HepG2 (cell line): ENCODE data around the gene RAB6A. TPM values are rescaled to one million over a fixed set of nuclear protein-coding genes. Genes with fewer than 3 reads are reported as not detected.

ENCODE experiments used
- CHCHD3 ChIP-seq: sonication (generic); formaldehyde crosslinking; IDR thresholded peaks from 2 replicates; pipeline ENCODE4 v1.8.0; 2022; ENCODE audit warnings: mild to moderate bottlenecking, missing genetic modification reagents, moderate library complexity
- CHD2 ChIP-seq: IDR thresholded peaks from 2 replicates; pipeline ENCODE4 v1.6.1; 2011; ENCODE audit warnings: low read depth, low read length, improper control_type of control experiment
- E2F5 ChIP-seq: sonication (generic); formaldehyde crosslinking; conservative IDR thresholded peaks from 2 replicates; pipeline ENCODE4 v1.4.0; 2020; ENCODE audit warnings: missing genetic modification reagents
- EEA1 ChIP-seq: sonication (generic); formaldehyde crosslinking; IDR thresholded peaks from 2 replicates; pipeline ENCODE4 v1.5.1; 2020; ENCODE audit warnings: mild to moderate bottlenecking, missing genetic modification reagents, borderline replicate concordance
- EHMT2 ChIP-seq: fragments of 200-600 bp; sonication (generic); IDR thresholded peaks from 2 replicates; pipeline ENCODE4 v1.7.0; 2017; ENCODE audit warnings: antibody characterized with exemption, low read depth, low read length, borderline replicate concordance
- FOXA3 ChIP-seq: IDR thresholded peaks from 2 replicates; pipeline ENCODE4 v1.6.1; 2016; ENCODE audit warnings: missing genetic modification reagents, missing compliant biosample characterization
- GABPA ChIP-seq, 2 experiments: IDR thresholded peaks; 2 replicates each; pipeline ENCODE4 v1.6.1; 2011 to 2016; ENCODE audit warnings: low read depth in 2 of 2, low read length in 1 of 2, missing biosample characterization in 1 of 2, missing genetic modification characterization in 1 of 2
- GPBP1L1 ChIP-seq: sonication (generic); formaldehyde crosslinking; IDR thresholded peaks from 2 replicates; pipeline ENCODE4 v1.5.0; 2020; ENCODE audit warnings: mild to moderate bottlenecking, missing genetic modification reagents
- KMT2B ChIP-seq: IDR thresholded peaks from 2 replicates; pipeline ENCODE4 v1.6.1; 2016; ENCODE audit warnings: missing genetic modification reagents, missing compliant biosample characterization
- NAIF1 ChIP-seq: sonication (generic); formaldehyde crosslinking; IDR thresholded peaks from 2 replicates; pipeline ENCODE4 v1.5.0; 2020; ENCODE audit warnings: mild to moderate bottlenecking, missing genetic modification reagents, borderline replicate concordance
- NCOA1 ChIP-seq: sonication (generic); formaldehyde crosslinking; IDR thresholded peaks from 2 replicates; pipeline ENCODE4 v1.9.0; 2021; ENCODE audit warnings: missing genetic modification reagents
- NFIC ChIP-seq: IDR thresholded peaks from 2 replicates; pipeline ENCODE4 v1.6.1; 2012; ENCODE audit warnings: mild to moderate bottlenecking, low read length, inconsistent platforms
- PRPF4 ChIP-seq: fragments of 200-400 bp; formaldehyde crosslinking; IDR thresholded peaks from 2 replicates; pipeline ENCODE4 v1.6.1; 2016; ENCODE audit warnings: low read length, low read depth; ENCODE audit not compliant: poor library complexity, severe bottlenecking
- RELA ChIP-seq: sonication (generic); formaldehyde crosslinking; IDR thresholded peaks from 2 replicates; pipeline ENCODE4 v1.4.0; 2020; ENCODE audit warnings: missing genetic modification reagents
- RXRA ChIP-seq: sonication (generic); formaldehyde crosslinking; IDR thresholded peaks from 2 replicates; pipeline ENCODE4 v1.5.1; 2020; ENCODE audit warnings: missing genetic modification reagents
- SP140L ChIP-seq: sonication (generic); formaldehyde crosslinking; IDR thresholded peaks from 2 replicates; pipeline ENCODE4 v1.4.0; 2020; ENCODE audit warnings: missing genetic modification reagents, borderline replicate concordance
- TAF1 ChIP-seq: sonication (generic); formaldehyde crosslinking; IDR thresholded peaks from 2 replicates; pipeline ENCODE4 v1.4.0; 2020; ENCODE audit warnings: missing genetic modification reagents
- TBX3 ChIP-seq: fragments of 450-650 bp; IDR thresholded peaks from 2 replicates; pipeline ENCODE4 v1.6.1; 2017; ENCODE audit warnings: antibody characterized with exemption, mild to moderate bottlenecking, inconsistent platforms, borderline replicate concordance
- TCF7 ChIP-seq: sonication (generic); IDR thresholded peaks from 2 replicates; pipeline ENCODE4 v1.6.1; 2016; ENCODE audit warnings: antibody characterized with exemption, low read depth
- XRCC5 ChIP-seq: fragments of 200-400 bp; formaldehyde crosslinking; optimal IDR thresholded peaks from 2 replicates; pipeline ENCODE3; 2017; ENCODE audit warnings: mild to moderate bottlenecking, low read length
- ZBTB2 ChIP-seq: sonication (generic); formaldehyde crosslinking; IDR thresholded peaks from 2 replicates; pipeline ENCODE4 v1.8.0; 2022; ENCODE audit warnings: low read depth, missing genetic modification reagents
- ZC3H4 ChIP-seq: sonication (generic); formaldehyde crosslinking; IDR thresholded peaks from 2 replicates; pipeline ENCODE4 v1.4.0; 2020; ENCODE audit warnings: missing genetic modification reagents, borderline replicate concordance
- ZEB1 ChIP-seq: IDR thresholded peaks from 2 replicates; pipeline ENCODE4 v1.6.1; 2012; ENCODE audit warnings: mild to moderate bottlenecking, low read depth, inconsistent platforms; ENCODE audit not compliant: insufficient replicate concordance
- ZNF230 ChIP-seq: sonication (generic); formaldehyde crosslinking; IDR thresholded peaks from 2 replicates; pipeline ENCODE4 v1.4.0; 2020; ENCODE audit warnings: mild to moderate bottlenecking, missing genetic modification reagents
- ZNF350 ChIP-seq: sonication (generic); formaldehyde crosslinking; IDR thresholded peaks from 2 replicates; pipeline ENCODE4 v1.4.0; 2020; ENCODE audit warnings: mild to moderate bottlenecking, low read depth, missing genetic modification reagents, borderline replicate concordance
- ZNF431 ChIP-seq: sonication (generic); formaldehyde crosslinking; IDR thresholded peaks from 2 replicates; pipeline ENCODE4 v1.9.0; 2022; ENCODE audit warnings: missing genetic modification reagents, low read depth, mild to moderate bottlenecking, borderline replicate concordance
- ZNF672 ChIP-seq: sonication (generic); formaldehyde crosslinking; IDR thresholded peaks from 2 replicates; pipeline ENCODE4 v1.8.1; 2022; ENCODE audit warnings: missing genetic modification reagents
- ZNF678 ChIP-seq: sonication (generic); formaldehyde crosslinking; IDR thresholded peaks from 2 replicates; pipeline ENCODE4 v1.4.0; 2020; ENCODE audit warnings: mild to moderate bottlenecking, missing genetic modification reagents
- ZNF746 ChIP-seq: sonication (generic); formaldehyde crosslinking; IDR thresholded peaks from 2 replicates; pipeline ENCODE4 v1.8.0; 2022; ENCODE audit warnings: mild to moderate bottlenecking, missing genetic modification reagents
- ZSCAN22 ChIP-seq: sonication (generic); formaldehyde crosslinking; IDR thresholded peaks from 2 replicates; pipeline ENCODE4 v1.4.0; 2020; ENCODE audit warnings: mild to moderate bottlenecking, missing genetic modification reagents
- polyA plus RNA-seq, 8 experiments: library from polyadenylated mRNA; depleted of rRNA in 3 of 8; stranded (reverse) in 7 of 8; unstranded in 1 of 8; fragments of >200 nt; fragmentation: Illumina TruSeq in 4 of 8; extraction: Trizol in 4 of 8; gene quantifications; 2 replicates each; pipeline versions ENCODE4 v1.2.1 to v1.2.3, GENCODE V29; 2011 to 2016; ENCODE audit warnings: low read depth in 4 of 8, missing spikeins in 1 of 8, mixed read lengths in 1 of 8; ENCODE audit not compliant: insufficient read depth in 1 of 8
- total RNA-seq, 5 experiments: library from RNA; depleted of rRNA; stranded (reverse); fragments of >200 nt; fragmentation: Illumina TruSeq; extraction: Trizol; gene quantifications; 2 replicates each; pipeline ENCODE4 v1.2.3, GENCODE V29; 2016; ENCODE audit warnings: low read depth in 1 of 5

RAB6A gene
- total and polyA plus RNA-seq, 2 of the 13 experiments (the other 11 are each of a cell fraction or from before 2014, with no cell fraction given) = 74.3 to 121 TPM

GRCh38 chr11:73652856-73653559 is 107.9 kb downstream of the RAB6A start (continued):
- TF ChIP-seq NAIF1 (no peak), XRCC5 (peak; percentile 31), ZSCAN22 (CRISPR knock-in tag) (no peak), KMT2B (0 out of 2 replicates have a peak, but pooled peaks have one; percentile 6), GPBP1L1 (CRISPR knock-in tag) (no peak), FOXA3 (no peak), ZNF431 (CRISPR knock-in tag) (no peak), GABPA (IDR thresholded peaks at IDR 0.05; ENCODE audit: low read depth, low read length) (no peak), GABPA (CRISPR knock-in tag; IDR thresholded peaks at IDR 0.05; ENCODE audit: low read depth) (no peak), NCOA1 (CRISPR knock-in tag) (peak; percentile 25; the same call in 1 of the 2 replicates), TAF1 (CRISPR knock-in tag) (no peak), NFIC (peak; percentile 40; the same call in 1 of the 2 replicates), SP140L (no peak), ZEB1 (peak; percentile 86), ZNF678 (no peak), EEA1 (no peak), RELA (CRISPR knock-in tag) (no peak), CHCHD3 (no peak), ZNF350 (CRISPR knock-in tag) (no peak), PRPF4 (no peak), TCF7 (no peak), EHMT2 (no peak), ZNF746 (CRISPR knock-in tag) (no peak), TBX3 (no peak), ZBTB2 (CRISPR knock-in tag) (no peak), ZNF230 (no peak), RXRA (CRISPR knock-in tag) (no peak), E2F5 (CRISPR knock-in tag) (no peak), ZC3H4 (CRISPR knock-in tag) (no peak), CHD2 (no peak), ZNF672 (CRISPR knock-in tag) (no peak)
